HepG2 (cell line): ENCODE results near the gene RPH3AL. TPM values are rescaled to one million over a fixed set of nuclear protein-coding genes. Genes with fewer than 3 reads are reported as not detected.
A peak's percentile ranks its signal among the peaks of the same experiment; 100 is the strongest.

Experiments used
- IKZF4 ChIP-seq: sonication (generic); formaldehyde crosslinking; IDR thresholded peaks from 2 replicates; pipeline ENCODE4 v1.5.1; 2020; ENCODE audit warnings: borderline replicate concordance, mild to moderate bottlenecking, low read depth, missing genetic modification reagents; ENCODE audit errors: not compliant biosample characterization
- MEF2D ChIP-seq: sonication (generic); formaldehyde crosslinking; IDR thresholded peaks from 2 replicates; pipeline ENCODE4 v1.5.1; 2020; ENCODE audit warnings: mild to moderate bottlenecking, missing genetic modification reagents
- MZF1 ChIP-seq: sonication (generic); formaldehyde crosslinking; IDR thresholded peaks from 2 replicates; pipeline ENCODE4 v1.8.1; 2023; ENCODE audit warnings: mild to moderate bottlenecking, missing genetic modification reagents, borderline replicate concordance
- SPEN ChIP-seq: sonication (generic); formaldehyde crosslinking; IDR thresholded peaks from 2 replicates; pipeline ENCODE4 v1.5.1; 2020; ENCODE audit warnings: low read depth, mild to moderate bottlenecking, missing genetic modification reagents
- TRAFD1 ChIP-seq: sonication (generic); formaldehyde crosslinking; IDR thresholded peaks from 2 replicates; pipeline ENCODE4 v1.5.1; 2020; ENCODE audit warnings: missing genetic modification reagents, mild to moderate bottlenecking, borderline replicate concordance
- ZBTB39 ChIP-seq: sonication (generic); formaldehyde crosslinking; IDR thresholded peaks from 2 replicates; pipeline ENCODE4 v1.5.0; 2020; ENCODE audit warnings: missing genetic modification reagents
- ZBTB8A ChIP-seq: sonication (generic); formaldehyde crosslinking; IDR thresholded peaks from 2 replicates; pipeline ENCODE4 v1.4.0; 2020; ENCODE audit warnings: mild to moderate bottlenecking, low read depth, missing genetic modification reagents, borderline replicate concordance
- ZKSCAN5 ChIP-seq: sonication (generic); formaldehyde crosslinking; IDR thresholded peaks from 2 replicates; pipeline ENCODE4 v1.5.1; 2020; ENCODE audit warnings: mild to moderate bottlenecking, missing genetic modification reagents
- ZNF275 ChIP-seq: sonication (generic); formaldehyde crosslinking; IDR thresholded peaks from 2 replicates; pipeline ENCODE4 v1.8.0; 2022; ENCODE audit warnings: missing genetic modification reagents, mild to moderate bottlenecking, inconsistent platforms, borderline replicate concordance
- ZNF878 ChIP-seq: sonication (generic); formaldehyde crosslinking; IDR thresholded peaks from 2 replicates; pipeline ENCODE4 v1.8.1; 2023; ENCODE audit warnings: mild to moderate bottlenecking, missing genetic modification reagents, moderate library complexity
- ZSCAN22 ChIP-seq: sonication (generic); formaldehyde crosslinking; IDR thresholded peaks from 2 replicates; pipeline ENCODE4 v1.4.0; 2020; ENCODE audit warnings: mild to moderate bottlenecking, missing genetic modification reagents
- ZUFSP ChIP-seq: sonication (generic); formaldehyde crosslinking; IDR thresholded peaks from 2 replicates; pipeline ENCODE4 v1.9.0; 2021; ENCODE audit warnings: missing genetic modification reagents, mild to moderate bottlenecking, borderline replicate concordance
- polyA plus RNA-seq, 8 experiments: library from polyadenylated mRNA; depleted of rRNA in 3 of 8; stranded (reverse) in 7 of 8; unstranded in 1 of 8; fragments of >200 nt; fragmentation: Illumina TruSeq in 4 of 8; extraction: Trizol in 4 of 8; gene quantifications; 2 replicates each; pipeline versions ENCODE4 v1.2.1 to v1.2.3, GENCODE V29; 2011 to 2016; ENCODE audit warnings: low read depth in 4 of 8, missing spikeins in 1 of 8, mixed read lengths in 1 of 8; ENCODE audit not compliant: insufficient read depth in 1 of 8
- total RNA-seq, 5 experiments: library from RNA; depleted of rRNA; stranded (reverse); fragments of >200 nt; fragmentation: Illumina TruSeq; extraction: Trizol; gene quantifications; 2 replicates each; pipeline ENCODE4 v1.2.3, GENCODE V29; 2016; ENCODE audit warnings: low read depth in 1 of 5
- TF ChIP-seq, protein P1 (sequence below): sonication (generic); formaldehyde crosslinking; IDR thresholded peaks from 2 replicates; pipeline ENCODE4 v1.4.0; 2020; ENCODE audit warnings: missing genetic modification reagents
- TF ChIP-seq, protein P2 (sequence below): sonication (generic); formaldehyde crosslinking; IDR thresholded peaks from 2 replicates; pipeline ENCODE4; 2020; ENCODE audit warnings: missing genetic modification reagents, mild to moderate bottlenecking, borderline replicate concordance

RPH3AL gene
- total and polyA plus RNA-seq, 2 of the 13 experiments (the other 11 are each of a cell fraction or from before 2014, with no cell fraction given): 7.8 to 16.4 TPM

DNA sequence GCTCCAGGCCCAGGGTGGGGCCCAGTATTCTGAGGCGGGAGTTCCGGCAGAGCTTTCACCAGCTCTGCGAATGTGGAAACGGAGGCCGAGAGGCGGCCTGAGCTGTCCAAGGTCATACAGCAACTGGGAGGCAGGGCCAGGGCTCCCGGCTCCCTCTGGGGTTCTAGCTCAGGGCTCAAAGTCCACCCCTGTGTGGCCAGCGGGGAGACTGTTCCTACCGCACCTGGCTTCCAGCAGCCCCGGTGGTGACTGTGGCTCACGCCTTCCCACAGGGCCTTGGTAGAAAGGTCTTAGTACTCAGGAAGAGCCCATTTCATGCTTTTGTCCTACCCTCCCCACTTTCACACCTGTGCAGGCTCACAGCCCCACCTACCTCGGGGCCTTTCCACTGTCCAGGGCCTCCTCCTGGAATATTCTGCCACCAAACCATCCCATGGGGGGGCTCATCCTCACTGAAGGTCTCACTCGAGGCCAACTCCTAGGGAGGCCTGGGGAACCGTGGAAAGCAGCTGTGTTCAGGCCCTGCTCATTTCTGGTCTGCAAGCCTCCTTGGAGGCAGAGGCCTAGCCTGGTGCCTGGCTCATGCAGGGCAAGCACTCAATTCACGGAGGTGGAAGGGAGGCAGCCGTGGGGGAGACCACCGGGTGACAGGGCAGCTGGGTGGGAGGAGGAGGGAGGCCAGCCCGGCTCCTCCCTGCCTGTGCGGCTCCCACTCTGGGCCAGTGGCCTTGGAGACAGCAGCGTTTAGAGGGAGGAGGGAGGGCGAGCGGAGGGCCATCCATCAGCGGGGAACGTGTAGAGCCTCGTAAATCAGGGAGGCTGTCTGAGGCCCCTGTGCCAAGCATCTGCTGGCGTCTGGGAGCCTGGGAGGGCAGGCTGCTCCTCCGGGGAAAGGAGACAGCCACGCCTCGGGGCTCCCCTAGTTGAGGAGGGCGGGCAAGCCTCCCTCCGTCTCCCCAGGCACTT is 158.5 kb downstream of the RPH3AL start (continued):
- TF ChIP-seq TRAFD1 (CRISPR knock-in tag) (no peak), ZSCAN22 (CRISPR knock-in tag) (no peak), ZKSCAN5 (no peak), IKZF4 (CRISPR knock-in tag) (no peak), ZNF275 (no peak), MEF2D (no peak), MZF1 (CRISPR knock-in tag) (no peak), ZBTB39 (CRISPR knock-in tag) (peak; percentile 72; the same call in 1 of the 2 replicates), SPEN (CRISPR knock-in tag) (peak; percentile 73), ZNF878 (CRISPR knock-in tag) (no peak), ZUFSP (CRISPR knock-in tag) (no peak), ZBTB8A (CRISPR knock-in tag) (no peak)
- TF ChIP-seq, protein P1, sequence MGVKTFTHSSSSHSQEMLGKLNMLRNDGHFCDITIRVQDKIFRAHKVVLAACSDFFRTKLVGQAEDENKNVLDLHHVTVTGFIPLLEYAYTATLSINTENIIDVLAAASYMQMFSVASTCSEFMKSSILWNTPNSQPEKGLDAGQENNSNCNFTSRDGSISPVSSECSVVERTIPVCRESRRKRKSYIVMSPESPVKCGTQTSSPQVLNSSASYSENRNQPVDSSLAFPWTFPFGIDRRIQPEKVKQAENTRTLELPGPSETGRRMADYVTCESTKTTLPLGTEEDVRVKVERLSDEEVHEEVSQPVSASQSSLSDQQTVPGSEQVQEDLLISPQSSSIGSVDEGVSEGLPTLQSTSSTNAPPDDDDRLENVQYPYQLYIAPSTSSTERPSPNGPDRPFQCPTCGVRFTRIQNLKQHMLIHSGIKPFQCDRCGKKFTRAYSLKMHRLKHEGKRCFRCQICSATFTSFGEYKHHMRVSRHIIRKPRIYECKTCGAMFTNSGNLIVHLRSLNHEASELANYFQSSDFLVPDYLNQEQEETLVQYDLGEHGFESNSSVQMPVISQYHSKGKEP: no peak
- TF ChIP-seq, protein P2, sequence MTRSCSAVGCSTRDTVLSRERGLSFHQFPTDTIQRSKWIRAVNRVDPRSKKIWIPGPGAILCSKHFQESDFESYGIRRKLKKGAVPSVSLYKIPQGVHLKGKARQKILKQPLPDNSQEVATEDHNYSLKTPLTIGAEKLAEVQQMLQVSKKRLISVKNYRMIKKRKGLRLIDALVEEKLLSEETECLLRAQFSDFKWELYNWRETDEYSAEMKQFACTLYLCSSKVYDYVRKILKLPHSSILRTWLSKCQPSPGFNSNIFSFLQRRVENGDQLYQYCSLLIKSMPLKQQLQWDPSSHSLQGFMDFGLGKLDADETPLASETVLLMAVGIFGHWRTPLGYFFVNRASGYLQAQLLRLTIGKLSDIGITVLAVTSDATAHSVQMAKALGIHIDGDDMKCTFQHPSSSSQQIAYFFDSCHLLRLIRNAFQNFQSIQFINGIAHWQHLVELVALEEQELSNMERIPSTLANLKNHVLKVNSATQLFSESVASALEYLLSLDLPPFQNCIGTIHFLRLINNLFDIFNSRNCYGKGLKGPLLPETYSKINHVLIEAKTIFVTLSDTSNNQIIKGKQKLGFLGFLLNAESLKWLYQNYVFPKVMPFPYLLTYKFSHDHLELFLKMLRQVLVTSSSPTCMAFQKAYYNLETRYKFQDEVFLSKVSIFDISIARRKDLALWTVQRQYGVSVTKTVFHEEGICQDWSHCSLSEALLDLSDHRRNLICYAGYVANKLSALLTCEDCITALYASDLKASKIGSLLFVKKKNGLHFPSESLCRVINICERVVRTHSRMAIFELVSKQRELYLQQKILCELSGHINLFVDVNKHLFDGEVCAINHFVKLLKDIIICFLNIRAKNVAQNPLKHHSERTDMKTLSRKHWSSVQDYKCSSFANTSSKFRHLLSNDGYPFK (CRISPR knock-in tag): peak; percentile 66
